Epithelial cell of esophagus (primary cell): ENCODE data around the gene XIAP.

Source experiments
- DNase-seq: peaks from one replicate; pipeline ENCODE4 v3.0.0; 2010; ENCODE audit warnings: low read depth
- H3K4me3 ChIP-seq: 2 replicates; pipeline ENCODE4 v1.5.1; 2011; ENCODE audit warnings: mild to moderate bottlenecking, low read length, control low read depth
- TF ChIP-seq, protein P1 (sequence below): IDR thresholded peaks from 2 replicates; pipeline ENCODE4 v1.5.1; 2011; ENCODE audit warnings: low read depth, mild to moderate bottlenecking, low read length, control low read depth, inconsistent platforms; ENCODE audit not compliant: insufficient read depth; ENCODE audit errors: missing control alignments

Gene XIAP

DNA sequence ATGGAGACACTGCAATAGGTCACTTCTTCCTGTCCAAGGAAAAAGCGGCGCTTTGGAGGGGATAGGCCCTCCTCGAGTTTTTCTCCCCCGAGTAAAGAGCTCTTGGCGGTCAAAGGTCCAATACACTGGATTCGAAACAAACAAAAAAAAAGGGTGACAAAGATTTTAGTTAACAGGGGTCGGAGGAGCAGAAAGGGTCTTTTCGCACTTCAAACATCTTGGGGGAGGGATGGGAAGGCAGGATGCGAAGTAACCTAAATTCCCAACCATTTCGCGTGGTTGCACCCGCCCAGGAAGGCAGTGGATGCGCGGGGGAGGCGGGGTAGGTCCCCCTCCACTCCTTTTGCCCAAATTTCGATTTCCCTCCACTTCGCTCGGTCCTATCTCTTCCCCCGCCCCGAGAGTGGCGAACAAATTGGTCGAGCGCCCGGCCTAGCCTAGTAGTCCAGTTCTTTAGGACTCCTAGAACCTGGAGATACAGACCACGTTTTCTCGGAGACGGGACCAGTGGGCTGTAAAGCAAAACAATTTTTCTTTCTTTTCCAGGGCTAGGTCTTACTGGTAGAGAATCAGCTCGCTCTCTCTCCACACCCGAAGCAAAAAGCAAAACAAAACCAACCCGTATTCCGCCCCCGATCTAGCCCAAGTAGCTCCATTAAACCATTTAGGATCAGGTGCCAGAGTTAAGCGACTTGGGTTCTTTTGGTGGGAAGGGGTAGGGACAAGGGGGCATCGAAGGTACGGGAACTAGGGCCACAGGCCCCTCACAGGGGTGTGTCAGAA lies 99.6 kb downstream of the XIAP start:
- TF ChIP-seq, protein P1, sequence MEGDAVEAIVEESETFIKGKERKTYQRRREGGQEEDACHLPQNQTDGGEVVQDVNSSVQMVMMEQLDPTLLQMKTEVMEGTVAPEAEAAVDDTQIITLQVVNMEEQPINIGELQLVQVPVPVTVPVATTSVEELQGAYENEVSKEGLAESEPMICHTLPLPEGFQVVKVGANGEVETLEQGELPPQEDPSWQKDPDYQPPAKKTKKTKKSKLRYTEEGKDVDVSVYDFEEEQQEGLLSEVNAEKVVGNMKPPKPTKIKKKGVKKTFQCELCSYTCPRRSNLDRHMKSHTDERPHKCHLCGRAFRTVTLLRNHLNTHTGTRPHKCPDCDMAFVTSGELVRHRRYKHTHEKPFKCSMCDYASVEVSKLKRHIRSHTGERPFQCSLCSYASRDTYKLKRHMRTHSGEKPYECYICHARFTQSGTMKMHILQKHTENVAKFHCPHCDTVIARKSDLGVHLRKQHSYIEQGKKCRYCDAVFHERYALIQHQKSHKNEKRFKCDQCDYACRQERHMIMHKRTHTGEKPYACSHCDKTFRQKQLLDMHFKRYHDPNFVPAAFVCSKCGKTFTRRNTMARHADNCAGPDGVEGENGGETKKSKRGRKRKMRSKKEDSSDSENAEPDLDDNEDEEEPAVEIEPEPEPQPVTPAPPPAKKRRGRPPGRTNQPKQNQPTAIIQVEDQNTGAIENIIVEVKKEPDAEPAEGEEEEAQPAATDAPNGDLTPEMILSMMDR, result no peak
- peak overlapping the region; percentile 61 for H3K4me3 ChIP-seq
- DNase-seq, result peak; percentile 18

DNA sequence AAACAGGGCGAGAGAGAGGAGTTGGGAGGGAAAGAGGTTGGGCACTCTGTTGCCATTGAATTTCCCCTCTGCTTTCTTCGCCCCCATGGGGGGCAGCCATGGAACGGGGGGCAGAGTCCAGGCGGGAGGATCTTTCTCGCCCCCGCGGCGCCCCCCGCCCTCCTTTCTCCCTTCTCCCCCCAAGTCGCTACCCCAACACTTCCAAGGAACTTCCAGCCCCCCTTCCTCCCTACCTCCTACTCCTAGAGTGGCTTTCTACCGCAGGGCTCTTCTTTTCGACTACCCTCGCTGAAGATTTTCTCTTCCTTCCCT lies 101.1 kb downstream of the XIAP start:
- no peak for DNase-seq
- H3K4me3 ChIP-seq, result peak overlapping the region; percentile 56
- TF ChIP-seq, protein P1, result no peak

DNA sequence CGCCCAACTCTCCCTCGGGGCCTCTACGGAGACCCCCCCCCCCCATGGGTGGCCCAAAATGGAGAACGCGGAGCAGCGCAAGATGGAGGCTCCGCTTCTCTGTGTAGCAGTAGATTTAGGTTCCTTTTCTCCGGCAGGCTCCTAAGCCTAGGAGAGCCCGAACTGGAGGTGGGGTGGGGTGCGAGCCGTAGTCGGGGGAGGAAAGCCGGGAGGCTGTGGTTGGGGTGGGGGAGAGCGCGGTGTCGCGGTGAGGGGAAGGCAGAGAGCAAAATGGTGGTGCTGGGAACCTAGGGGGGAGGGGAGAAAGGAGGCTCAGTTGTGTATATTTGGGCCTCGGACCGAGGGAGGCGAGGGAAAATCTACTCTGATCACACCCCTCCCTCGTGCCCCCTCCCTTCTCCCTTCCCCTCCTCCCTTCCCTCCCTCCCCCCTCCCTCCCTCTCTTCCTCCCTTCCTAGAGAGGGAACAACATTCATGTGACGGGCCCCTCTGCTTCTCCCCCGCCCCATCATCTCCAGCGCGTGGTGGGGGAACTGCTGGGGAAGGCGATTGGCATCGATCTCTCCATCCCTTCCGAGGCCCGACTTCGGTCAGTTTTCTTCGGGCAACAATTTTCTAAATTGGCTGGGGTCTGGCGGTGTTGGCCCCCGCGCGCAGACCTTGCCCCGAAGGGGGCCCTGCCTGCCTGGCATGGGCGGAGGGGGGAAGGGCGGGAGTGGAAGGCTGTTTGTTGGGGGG lies 101.6 kb downstream of the XIAP start, which contains the start of gene STAG2:
Gene STAG2 (plus strand): TSS at position 439 of the 738 bp plus-strand sequence. CDS start 60,922 bp downstream, outside the sequence.
- H3K4me3 ChIP-seq, result peak within 1 kb of the TSS; percentile 56
- TF ChIP-seq, protein P1, result no peak
- peak; percentile 79 for DNase-seq

DNA sequence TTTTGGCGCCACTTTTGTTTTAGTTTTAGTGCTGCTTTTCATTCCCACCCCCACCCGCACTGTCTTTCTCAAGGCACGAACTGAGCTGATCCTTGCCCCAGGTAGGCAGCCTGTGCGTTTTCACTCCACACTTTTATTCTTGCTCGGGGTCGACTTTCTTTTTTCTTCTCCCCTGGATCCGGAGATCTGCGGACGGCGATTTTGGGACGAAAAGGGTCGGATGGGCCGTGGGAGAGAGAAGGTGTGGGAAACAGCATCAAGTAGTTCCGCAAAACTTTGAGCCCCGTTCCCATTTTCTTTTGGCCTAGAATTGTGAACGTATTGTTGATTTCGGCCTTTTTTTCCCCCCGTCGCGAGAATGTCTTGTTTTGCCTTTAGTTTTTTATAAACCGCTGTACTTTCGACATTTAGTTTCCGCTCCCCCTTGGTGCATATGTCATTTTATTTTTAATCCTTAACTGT lies 102.2 kb downstream of the XIAP start:
- H3K4me3 ChIP-seq, result peak overlapping the region; percentile 56
- DNase-seq, result peak; percentile 24
- TF ChIP-seq, protein P1, result no peak

DNA sequence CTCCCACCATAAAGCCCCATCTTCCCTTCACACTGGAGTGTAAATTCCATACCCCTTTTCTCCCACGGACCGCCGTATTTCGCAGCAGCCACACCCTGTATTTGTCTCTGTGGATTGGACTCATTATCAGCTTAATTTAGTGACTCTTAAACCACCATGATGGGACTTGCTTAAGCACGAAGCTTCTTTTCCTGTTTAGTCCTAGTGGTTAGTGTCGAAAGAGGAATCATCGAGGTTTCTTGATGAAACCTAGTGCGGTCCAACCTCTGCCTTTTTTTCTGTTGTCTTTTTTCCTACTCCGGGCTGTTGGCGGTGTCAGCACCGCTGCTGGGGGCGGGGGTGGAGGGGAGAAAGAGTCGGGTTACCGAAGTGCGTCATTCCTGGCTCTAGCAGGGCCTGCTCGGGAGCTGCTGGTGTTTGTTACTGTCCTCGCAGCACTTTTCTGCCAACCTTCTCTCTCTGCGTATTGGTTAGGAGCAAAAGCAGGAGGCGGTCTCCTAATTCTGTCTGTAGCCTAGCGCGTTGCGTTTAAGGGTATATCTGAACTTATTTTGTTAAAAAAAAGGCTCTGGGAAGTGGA lies 103.0 kb downstream of the XIAP start:
- peak overlapping the region; percentile 56 for H3K4me3 ChIP-seq
- peak; percentile 94 for DNase-seq
- TF ChIP-seq, protein P1, result no peak
